PC-9 (cell line): Measurements from ENCODE around the gene CDON. TPM values are rescaled to one million over a fixed set of nuclear protein-coding genes. Genes with fewer than 3 reads are reported as not detected.

Experiments used
- BruUV-seq: library from RNA; stranded (reverse); fragments of 400-500 nt; replicated peaks from 2 replicates; lab custom pipeline; 2021; lab: Mats Ljungman, UMichigan
- CTCF ChIA-PET: fragments of 300-600 bp; sonication (Branson Sonifier 250); formaldehyde crosslinking; loops from one replicate; lab custom pipeline; 2022; ENCODE audit warnings: antibody characterized with exemption; lab: Charles Lee
- POLR2A ChIA-PET: fragments of 300-600 bp; sonication (Branson Sonifier 250); formaldehyde crosslinking; loops from one replicate; lab custom pipeline; 2022; ENCODE audit warnings: antibody characterized with exemption; ENCODE audit not compliant: unreplicated experiment; lab: Charles Lee
- DNase-seq, 2 experiments: peaks; one replicate each; pipeline versions ENCODE4 v3.0.0 to v3.0.0-alpha.2; 2015 to 2022; ENCODE audit warnings: mixed read lengths in 1 of 2
- H2AFZ ChIP-seq: fragments of 200-600 bp; sonication (generic); 2 replicates; pipeline ENCODE4 v1.8.1; 2017; ENCODE audit warnings: antibody characterized with exemption
- H3F3A ChIP-seq: fragments of 200-600 bp; sonication (generic); 2 replicates; pipeline ENCODE4 v1.8.1; 2017; ENCODE audit warnings: antibody characterized with exemption, mild to moderate bottlenecking, low read depth; ENCODE audit not compliant: insufficient read depth
- H3K27ac ChIP-seq: fragments of 200-600 bp; sonication (generic); 2 replicates; pipeline ENCODE4 v1.6.1; 2016; ENCODE audit warnings: mixed run types
- H3K27me3 ChIP-seq: fragments of 200-600 bp; sonication (generic); 2 replicates; pipeline ENCODE4 v1.6.1; 2016; ENCODE audit warnings: low read depth, mixed run types; ENCODE audit not compliant: insufficient read depth
- H3K36me3 ChIP-seq: fragments of 200-600 bp; sonication (generic); 2 replicates; pipeline ENCODE4 v1.6.1; 2016; ENCODE audit warnings: low read depth, mixed run types
- H3K4me1 ChIP-seq: fragments of 200-600 bp; sonication (generic); replicated peaks from 2 replicates; pipeline ENCODE4 v1.6.1; 2016; ENCODE audit warnings: mixed run types; ENCODE audit not compliant: insufficient read depth
- H3K4me2 ChIP-seq: fragments of 200-600 bp; sonication (generic); 2 replicates; pipeline ENCODE4 v1.6.1; 2017; ENCODE audit warnings: mixed run types
- H3K4me3 ChIP-seq: fragments of 200-600 bp; sonication (generic); 2 replicates; pipeline ENCODE4 v1.6.1; 2016; ENCODE audit warnings: mixed run types
- H3K79me2 ChIP-seq: fragments of 200-600 bp; sonication (generic); 2 replicates; pipeline ENCODE4 v1.6.1; 2017; ENCODE audit warnings: low read depth, mixed run types
- H3K9me2 ChIP-seq: fragments of 200-600 bp; sonication (generic); 2 replicates; pipeline ENCODE4 v1.8.1; 2017; ENCODE audit warnings: mild to moderate bottlenecking; ENCODE audit not compliant: insufficient read depth
- H3K9me3 ChIP-seq: fragments of 200-600 bp; sonication (generic); 2 replicates; pipeline ENCODE4 v1.8.1; 2016; ENCODE audit warnings: low read depth; ENCODE audit not compliant: insufficient read depth
- H4K20me1 ChIP-seq: fragments of 200-600 bp; sonication (generic); 2 replicates; pipeline ENCODE4 v1.8.1; 2017; ENCODE audit not compliant: insufficient read depth
- EZH2 ChIP-seq: fragments of 200-600 bp; sonication (generic); IDR thresholded peaks from 2 replicates; pipeline ENCODE4 v1.8.0; 2017; ENCODE audit warnings: antibody characterized with exemption, low read depth
- intact Hi-C: fragments of 100-400 bp; cut with micrococcal nuclease; formaldehyde crosslinking; loops from one replicate; pipeline ENCODE4 v1.10.0; 2022; ENCODE audit not compliant: unreplicated experiment
- total RNA-seq: library from RNA; stranded (reverse); gene quantifications from 2 replicates; pipeline ENCODE4 v1.2.3, GENCODE V29; 2021
- TF ChIP-seq, protein P1 (sequence below): fragments of 200-600 bp; sonication (generic); conservative IDR thresholded peaks from 2 replicates; pipeline ENCODE4 v1.6.1; 2017; ENCODE audit warnings: mixed run types, antibody characterized with exemption, mild to moderate bottlenecking, moderate library complexity

Gene CDON
- total RNA-seq, 1 experiment from 2014 or later, result 10.0 TPM

DNA sequence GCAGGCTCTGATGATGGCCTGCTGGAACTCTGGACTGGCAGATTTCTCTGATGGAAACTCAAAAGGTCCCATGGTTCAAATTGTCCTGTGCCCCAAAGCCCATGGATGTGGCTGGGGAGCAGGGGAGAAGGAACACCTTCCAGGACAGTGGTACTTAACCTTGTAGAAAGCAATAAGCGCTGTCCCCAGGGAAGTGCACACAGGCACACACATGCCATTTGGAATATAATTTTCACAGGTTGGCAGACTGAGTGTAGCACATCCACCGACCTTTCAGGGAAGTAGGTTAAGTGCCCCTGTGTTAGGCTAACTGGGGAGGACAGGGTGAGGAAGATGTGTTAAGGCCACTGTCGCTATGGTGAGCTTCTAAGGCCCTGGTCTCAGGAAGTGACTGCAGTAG, 140.5 kb downstream of the CDON start:
- BruUV-seq, result no TSS peak
- CTCF ChIA-PET, result no interaction called here

DNA sequence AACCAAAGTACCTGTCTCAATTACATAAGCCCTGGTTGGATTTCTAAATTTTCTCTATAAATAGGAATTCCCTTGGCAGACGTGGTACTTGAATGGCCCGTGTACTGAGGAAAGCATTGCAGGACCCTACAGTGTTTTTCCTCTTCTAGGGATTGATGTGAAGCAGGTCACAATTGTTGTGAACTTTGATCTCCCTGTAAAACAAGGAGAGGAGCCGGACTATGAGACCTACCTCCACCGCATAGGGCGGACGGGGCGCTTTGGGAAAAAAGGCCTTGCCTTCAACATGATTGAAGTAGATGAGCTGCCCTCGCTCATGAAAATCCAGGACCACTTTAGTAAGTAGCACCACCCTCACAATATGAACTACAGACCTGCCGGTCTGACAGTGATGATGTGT, 141.6 kb downstream of the CDON start:
- Histone ChIP-seq H3K27me3 (peaks cover 40% of the 10 kb centered on the region), H3K4me3 (no peak overlapping the region), H3K36me3 (no peaks in the 10 kb centered on the region), H3K4me1 (no peaks in the 10 kb centered on the region), H3K4me2 (no peak overlapping the region), H3K27ac (no peak overlapping the region), H3K79me2 (no peaks in the 10 kb centered on the region), H2AFZ (no peak overlapping the region), H3K9me3 (no peaks in the 10 kb centered on the region), H3K9me2 (no peaks in the 10 kb centered on the region), H4K20me1 (no peaks in the 10 kb centered on the region), H3F3A (no peaks in the 10 kb centered on the region)
- TF ChIP-seq, protein P1, sequence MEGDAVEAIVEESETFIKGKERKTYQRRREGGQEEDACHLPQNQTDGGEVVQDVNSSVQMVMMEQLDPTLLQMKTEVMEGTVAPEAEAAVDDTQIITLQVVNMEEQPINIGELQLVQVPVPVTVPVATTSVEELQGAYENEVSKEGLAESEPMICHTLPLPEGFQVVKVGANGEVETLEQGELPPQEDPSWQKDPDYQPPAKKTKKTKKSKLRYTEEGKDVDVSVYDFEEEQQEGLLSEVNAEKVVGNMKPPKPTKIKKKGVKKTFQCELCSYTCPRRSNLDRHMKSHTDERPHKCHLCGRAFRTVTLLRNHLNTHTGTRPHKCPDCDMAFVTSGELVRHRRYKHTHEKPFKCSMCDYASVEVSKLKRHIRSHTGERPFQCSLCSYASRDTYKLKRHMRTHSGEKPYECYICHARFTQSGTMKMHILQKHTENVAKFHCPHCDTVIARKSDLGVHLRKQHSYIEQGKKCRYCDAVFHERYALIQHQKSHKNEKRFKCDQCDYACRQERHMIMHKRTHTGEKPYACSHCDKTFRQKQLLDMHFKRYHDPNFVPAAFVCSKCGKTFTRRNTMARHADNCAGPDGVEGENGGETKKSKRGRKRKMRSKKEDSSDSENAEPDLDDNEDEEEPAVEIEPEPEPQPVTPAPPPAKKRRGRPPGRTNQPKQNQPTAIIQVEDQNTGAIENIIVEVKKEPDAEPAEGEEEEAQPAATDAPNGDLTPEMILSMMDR, result no peak
- TF ChIP-seq EZH2, result no peak
- ChIA-PET POLR2A (no interaction called here), CTCF (no interaction called here)
- no peak for DNase-seq
- intact Hi-C loops, result loop anchor here (10.0 kb wide), 2 partner anchors 344 to 384 kb away; partner anchors contain the start of genes DCPS, FOXRED1 and SRPRA
- BruUV-seq, result no TSS peak

More for the DNA sequence above, 140.5 kb downstream of the CDON start:
- Histone ChIP-seq H3K27me3 (peaks cover 29% of the 10 kb centered on the region), H3K9me3 (no peaks in the 10 kb centered on the region), H2AFZ (no peak overlapping the region), H3K4me1 (no peaks in the 10 kb centered on the region), H3K4me3 (no peak overlapping the region), H3K79me2 (no peaks in the 10 kb centered on the region), H3K36me3 (no peaks in the 10 kb centered on the region), H3K9me2 (no peaks in the 10 kb centered on the region), H3K4me2 (no peak overlapping the region), H3K27ac (no peak overlapping the region), H4K20me1 (no peaks in the 10 kb centered on the region), H3F3A (no peaks in the 10 kb centered on the region)
- POLR2A ChIA-PET, result no interaction called here
- intact Hi-C loops, result loop anchor here (10.0 kb wide), 2 partner anchors 343 to 383 kb away; partner anchors contain the start of genes DCPS, FOXRED1 and SRPRA
- DNase-seq, result no peak
- TF ChIP-seq, protein P1, result no peak
- TF ChIP-seq EZH2, result no peak

DNA sequence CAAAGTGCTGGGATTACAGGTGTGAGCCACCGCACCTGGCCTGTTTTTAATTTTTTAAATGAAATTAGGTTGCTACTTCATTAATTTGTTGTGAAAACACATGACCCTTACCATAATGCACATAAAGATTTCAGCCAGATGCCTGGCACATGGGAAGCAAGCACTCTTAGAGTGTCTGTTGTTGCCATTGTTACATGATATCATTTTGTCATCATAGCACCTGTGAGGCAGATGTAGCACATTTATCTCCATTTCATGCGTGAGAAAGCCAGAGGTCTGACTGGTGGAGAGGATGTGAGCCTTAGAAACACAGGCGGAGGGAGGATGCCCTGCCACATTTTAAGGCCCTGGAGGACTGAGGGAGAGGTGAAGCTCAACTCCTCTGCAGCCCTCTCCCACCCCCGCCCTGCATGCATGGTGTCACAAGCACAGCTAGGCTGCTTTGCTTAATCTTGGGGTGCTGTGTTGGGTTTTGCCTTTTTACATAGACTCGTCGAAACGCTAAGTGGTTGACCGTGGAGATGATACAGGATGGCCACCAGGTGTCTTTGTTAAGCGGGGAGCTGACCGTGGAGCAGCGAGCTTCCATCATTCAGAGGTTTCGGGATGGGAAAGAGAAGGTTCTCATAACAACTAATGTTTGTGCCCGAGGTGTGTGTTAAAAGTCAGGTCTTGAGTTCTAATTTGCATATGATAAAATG, 144.4 kb downstream of the CDON start:
- Histone ChIP-seq H3K27me3 (peaks cover 47% of the 10 kb centered on the region), H3K36me3 (no peaks in the 10 kb centered on the region), H3K4me2 (no peak overlapping the region), H3K9me2 (no peaks in the 10 kb centered on the region), H3K79me2 (no peaks in the 10 kb centered on the region), H3K4me1 (no peaks in the 10 kb centered on the region), H4K20me1 (no peaks in the 10 kb centered on the region), H3K27ac (no peak overlapping the region), H3K4me3 (no peak overlapping the region), H3F3A (no peaks in the 10 kb centered on the region), H2AFZ (no peak overlapping the region), H3K9me3 (no peaks in the 10 kb centered on the region)
- no peak for DNase-seq
- intact Hi-C loops, result no loop called here
- CTCF ChIA-PET, result no interaction called here
- TF ChIP-seq, protein P1, result no peak
- TF ChIP-seq EZH2, result no peak
- BruUV-seq, result no TSS peak
- POLR2A ChIA-PET, result no interaction called here
